ENCODE data around the gene PRPF18.
"Not testable (repeated sequence)": the region's sequence is repeated elsewhere in the genome, so short reads cannot be mapped to it uniquely, and the experiment has no call there.

Gene PRPF18, protein sequence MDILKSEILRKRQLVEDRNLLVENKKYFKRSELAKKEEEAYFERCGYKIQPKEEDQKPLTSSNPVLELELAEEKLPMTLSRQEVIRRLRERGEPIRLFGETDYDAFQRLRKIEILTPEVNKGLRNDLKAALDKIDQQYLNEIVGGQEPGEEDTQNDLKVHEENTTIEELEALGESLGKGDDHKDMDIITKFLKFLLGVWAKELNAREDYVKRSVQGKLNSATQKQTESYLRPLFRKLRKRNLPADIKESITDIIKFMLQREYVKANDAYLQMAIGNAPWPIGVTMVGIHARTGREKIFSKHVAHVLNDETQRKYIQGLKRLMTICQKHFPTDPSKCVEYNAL

DNA sequence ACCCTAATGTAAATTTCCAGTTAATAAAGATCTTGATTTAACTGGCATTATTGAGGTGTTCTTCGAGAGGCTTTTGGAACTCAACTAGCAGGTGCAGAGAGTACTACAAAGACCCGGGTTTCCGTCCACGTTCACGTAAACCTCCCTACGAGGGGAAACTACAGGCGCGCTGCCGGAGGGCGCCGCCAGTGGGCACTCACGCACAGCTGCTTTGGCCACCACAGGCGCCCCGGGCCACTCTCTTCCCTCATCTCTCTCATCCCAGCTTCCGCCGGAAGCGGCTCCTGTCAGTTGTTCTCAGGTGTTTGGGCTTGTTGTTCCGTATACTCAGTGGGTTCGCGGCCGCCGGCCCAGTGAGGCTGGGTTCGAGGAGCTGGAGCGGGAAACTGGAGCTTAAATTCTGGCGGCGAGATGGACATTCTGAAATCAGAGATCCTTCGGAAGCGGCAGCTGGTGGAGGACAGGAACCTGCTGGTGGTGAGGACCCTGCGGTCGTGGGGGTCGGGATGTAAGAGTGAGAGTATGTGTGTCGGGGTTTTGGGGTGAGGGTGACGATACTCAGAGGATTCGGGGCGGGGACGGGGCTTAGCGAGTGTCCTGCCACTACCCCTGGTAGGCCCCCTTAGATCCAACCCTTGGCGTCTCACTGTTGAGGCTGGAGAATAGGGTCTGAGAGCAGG lies at the start of gene PRPF18:
Gene PRPF18, plus strand, starts transcription at position 290 of the 680 bp plus-strand sequence. Its CDS starts 122 bp downstream, at position 412.
- DNase-seq (ENCODE audit: low read depth) = peak; percentile 56

DNA sequence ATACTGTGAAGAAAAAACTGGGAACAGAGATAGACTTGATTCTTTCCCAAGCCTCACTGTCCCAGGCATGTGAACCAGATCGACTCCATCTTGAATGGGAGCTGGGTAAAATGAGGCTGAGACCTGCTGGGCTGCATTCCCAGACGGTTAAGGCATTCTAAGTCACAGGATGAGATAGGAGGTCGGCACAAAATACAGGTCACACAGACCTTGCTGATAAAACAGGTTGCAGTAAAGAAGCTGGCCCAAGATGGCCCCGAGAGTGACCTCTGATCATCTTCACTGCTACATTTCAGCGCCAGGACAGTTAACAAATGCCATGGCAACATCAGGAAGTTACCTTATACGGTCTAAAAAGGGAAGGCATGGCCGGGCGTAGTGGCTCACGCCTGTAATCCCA lies 48.8 kb upstream of the PRPF18 start:
- DNase-seq (ENCODE audit: low read depth) = not testable (repeated sequence)

DNA sequence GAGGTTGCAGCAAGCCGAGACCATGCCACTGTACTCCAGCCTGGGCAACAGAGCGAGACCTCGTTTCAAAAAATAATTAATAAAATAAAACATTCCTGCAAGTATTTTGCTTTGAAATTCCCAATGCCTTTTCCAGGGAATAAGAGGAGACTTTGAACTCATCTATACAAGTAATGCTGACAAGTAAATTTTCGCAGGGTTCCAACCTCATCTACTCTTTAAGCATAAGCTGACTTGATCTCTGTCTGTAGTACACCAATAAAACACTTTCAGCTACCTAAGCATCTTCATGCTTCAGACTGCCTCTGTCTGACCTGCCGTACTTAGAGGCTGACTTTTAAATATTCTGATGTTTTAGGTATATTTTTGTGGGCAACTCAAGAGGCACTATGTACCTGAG lies 44.2 kb upstream of the PRPF18 start:
- no peak for DNase-seq (ENCODE audit: low read depth)

DNA sequence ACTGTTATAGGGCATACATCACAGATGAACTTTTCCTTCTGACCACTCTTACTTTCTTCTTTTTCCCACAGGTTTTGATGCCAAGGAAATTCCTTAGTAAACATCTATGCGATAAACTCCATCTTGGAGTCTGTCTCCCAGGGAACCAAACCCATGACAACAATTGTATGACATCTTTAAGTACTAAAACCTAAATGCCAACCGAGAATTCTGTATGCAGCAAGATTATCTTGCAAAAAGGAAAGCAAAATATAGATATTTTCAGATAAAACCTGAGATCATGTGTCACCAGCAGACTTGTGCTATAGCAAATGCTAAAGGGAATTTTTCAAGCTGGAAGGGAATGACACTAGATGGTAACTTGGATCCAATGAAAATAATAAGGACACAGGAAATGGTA lies 36.0 kb upstream of the PRPF18 start:
- DNase-seq (ENCODE audit: low read depth) = no peak

DNA sequence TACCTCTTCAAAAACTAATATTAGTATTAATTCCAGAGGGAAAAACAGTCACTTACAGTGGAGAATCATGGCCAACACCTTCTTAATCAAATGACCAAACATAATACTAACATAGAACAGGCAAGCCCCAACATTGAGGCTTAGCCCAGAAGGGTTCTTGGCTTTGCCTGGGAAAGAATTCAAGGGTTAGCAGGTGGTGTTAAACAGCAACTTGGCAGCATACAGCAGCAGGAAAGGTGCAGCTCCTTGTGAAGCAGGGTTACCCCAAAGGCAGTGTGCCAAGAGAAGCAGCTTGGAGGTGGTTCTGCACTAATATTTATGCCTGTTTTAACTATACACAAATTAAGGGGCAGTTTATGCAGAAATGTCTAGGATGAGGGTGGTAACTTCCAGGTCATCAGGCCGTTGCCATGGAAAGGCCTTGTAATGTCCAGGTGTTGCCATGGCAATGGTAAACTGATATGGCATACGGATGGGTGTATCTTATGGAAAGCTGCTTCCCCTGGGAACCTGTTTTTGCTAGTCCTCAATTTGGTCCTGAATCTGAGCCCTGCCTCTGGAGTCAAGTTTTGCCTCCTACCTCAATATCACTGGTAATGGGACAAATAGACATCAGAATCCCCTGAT lies 30.8 kb upstream of the PRPF18 start:
- DNase-seq (ENCODE audit: low read depth) = no peak

GRCh38 chr10:13559124-13559700 lies 27.6 kb upstream of the PRPF18 start:
- DNase-seq (ENCODE audit: low read depth) = no peak

- DNase-seq (ENCODE audit: low read depth) = no peak
Measured at GRCh38 chr10:13560597-13560996, 26.2 kb upstream of the PRPF18 start.

DNA sequence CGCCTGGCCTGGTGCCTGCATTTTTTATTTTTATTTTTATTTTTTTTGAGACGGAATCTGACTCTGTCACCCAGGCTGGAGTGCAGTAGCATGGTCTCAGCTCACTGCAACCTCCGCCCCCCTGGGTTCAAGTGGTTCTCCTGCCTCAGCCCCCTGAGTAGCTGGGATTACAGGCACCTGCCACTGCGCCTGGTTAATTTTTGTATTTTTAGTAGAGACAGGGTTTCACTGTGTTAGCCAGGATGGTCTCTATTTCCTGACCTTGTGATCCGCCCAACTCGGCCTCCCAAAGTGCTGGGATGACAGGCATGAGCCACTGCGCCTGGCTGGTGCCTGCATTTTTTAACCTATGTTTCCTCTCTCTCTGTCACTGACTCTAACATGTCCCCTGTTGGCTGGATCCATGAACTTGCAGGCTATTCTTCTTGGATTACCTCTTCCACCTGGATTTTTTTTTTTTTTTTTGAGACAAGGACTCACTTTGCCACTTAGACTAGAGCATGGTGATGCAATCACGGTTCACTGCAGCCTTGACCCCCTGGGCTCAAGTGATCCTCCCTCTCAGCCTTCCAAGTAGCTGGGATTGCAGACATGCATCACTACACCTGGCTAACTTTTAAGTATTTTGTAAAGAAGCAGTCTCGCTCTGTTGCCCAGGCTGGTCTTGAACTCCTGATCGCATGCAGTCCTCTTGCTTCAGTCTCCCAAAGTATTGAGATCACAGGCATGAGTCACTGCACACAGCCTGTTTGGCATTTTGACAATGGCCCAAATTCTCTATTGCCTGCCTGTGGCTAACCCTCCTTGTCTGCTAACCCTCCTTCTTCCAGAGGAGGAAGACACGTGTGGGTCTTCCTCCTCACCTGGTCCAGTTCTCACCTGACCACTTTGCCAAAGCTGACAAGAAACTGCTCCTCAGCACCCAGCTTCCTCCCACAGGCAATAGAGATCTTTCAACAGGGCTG lies 23.0 kb upstream of the PRPF18 start:
- no peak for DNase-seq (ENCODE audit: low read depth)

- no peak for DNase-seq (ENCODE audit: low read depth)
Measured at GRCh38 chr10:13564576-13564975, 22.2 kb upstream of the PRPF18 start.

GRCh38 chr10:13567030-13567429 lies 19.7 kb upstream of the PRPF18 start:
- no peak for DNase-seq (ENCODE audit: low read depth)

- no peak for DNase-seq (ENCODE audit: low read depth)
Measured at GRCh38 chr10:13571541-13571940, 15.2 kb upstream of the PRPF18 start.

- no peak for DNase-seq (ENCODE audit: low read depth)
Measured at GRCh38 chr10:13573960-13574359, 12.8 kb upstream of the PRPF18 start.

- DNase-seq (ENCODE audit: low read depth) = no peak
Measured at GRCh38 chr10:13585195-13585751, 1.5 kb upstream of the PRPF18 start.

DNA sequence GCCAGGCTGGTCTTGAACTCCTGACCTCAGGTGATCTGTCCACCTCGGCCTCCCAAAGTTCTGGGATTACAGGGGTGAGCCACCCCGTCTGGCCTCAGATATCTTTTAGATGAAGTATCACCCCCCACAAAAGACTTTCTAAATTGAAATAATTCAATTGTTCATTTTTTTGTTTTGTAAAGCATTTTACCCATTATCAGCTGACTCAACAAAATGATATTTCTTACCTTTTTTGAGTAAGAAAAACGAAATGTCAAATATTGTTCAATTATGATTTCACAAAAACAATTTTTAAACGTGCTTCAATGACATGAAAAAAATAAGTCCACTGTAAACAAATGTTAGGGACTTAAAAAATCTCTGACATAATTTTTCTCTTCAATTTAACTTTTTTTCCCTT lies 822 bp upstream of the PRPF18 start:
- DNase-seq (ENCODE audit: low read depth) = no peak

- no peak for DNase-seq (ENCODE audit: low read depth)
Measured at GRCh38 chr10:13587391-13587790, 626 bp downstream of the PRPF18 start.

DNA sequence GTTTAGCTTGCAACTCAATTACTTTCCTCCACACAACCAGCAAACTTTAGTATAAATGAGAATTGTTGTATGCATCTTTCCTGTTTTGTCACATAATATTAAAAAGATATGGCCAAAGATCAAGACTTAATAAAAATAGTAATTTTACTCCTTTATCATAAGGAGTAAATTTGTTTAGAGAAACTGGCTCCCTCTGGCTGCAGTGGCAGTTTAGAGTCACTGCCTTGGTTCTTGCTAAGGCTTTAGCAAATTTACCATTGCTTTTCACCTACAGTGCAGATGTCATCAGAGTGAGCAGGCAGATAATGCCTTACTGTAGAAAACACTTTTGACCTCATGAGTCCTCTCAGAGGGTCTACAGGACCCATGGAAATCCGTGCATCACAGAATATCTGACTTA lies 2.6 kb downstream of the PRPF18 start:
- no peak for DNase-seq (ENCODE audit: low read depth)

- no peak for DNase-seq (ENCODE audit: low read depth)
Measured at GRCh38 chr10:13590886-13591285, 4.1 kb downstream of the PRPF18 start.

- DNase-seq (ENCODE audit: low read depth) = no peak
Measured at GRCh38 chr10:13592306-13592705, 5.5 kb downstream of the PRPF18 start.

- peak; percentile 81 for DNase-seq (ENCODE audit: low read depth)
Measured at GRCh38 chr10:13593535-13593934, 6.8 kb downstream of the PRPF18 start.

GRCh38 chr10:13594641-13595040 lies 7.9 kb downstream of the PRPF18 start:
- DNase-seq (ENCODE audit: low read depth) = no peak

DNA sequence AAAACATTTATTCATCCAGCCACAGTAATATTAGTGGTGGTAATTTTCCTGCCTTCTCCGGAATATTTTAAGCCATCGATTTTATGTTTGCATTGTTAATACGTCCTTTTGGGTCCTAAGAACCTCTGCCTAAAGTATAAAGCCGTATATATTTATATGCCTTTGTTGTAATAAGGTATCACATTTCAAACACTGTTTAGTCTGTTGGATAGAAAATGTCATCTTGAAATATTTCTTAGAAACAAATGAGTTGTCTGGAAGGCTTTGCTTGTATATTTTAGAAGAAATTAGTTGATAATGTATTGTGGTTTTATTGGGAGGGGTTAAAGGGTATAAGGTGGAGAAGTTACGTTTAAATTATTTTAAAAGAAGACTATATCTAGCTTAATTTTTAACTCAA lies 11.1 kb downstream of the PRPF18 start:
- DNase-seq (ENCODE audit: low read depth) = no peak

All from GM04503 (cell line).